ENCODE measurements around the gene ELMO1. TPM values are rescaled to one million over a fixed set of nuclear protein-coding genes. Genes with fewer than 3 reads are reported as not detected.

Gene ELMO1
- total and polyA plus RNA-seq, 2 experiments from 2014 or later = 6.5 to 24.9 TPM

DNA sequence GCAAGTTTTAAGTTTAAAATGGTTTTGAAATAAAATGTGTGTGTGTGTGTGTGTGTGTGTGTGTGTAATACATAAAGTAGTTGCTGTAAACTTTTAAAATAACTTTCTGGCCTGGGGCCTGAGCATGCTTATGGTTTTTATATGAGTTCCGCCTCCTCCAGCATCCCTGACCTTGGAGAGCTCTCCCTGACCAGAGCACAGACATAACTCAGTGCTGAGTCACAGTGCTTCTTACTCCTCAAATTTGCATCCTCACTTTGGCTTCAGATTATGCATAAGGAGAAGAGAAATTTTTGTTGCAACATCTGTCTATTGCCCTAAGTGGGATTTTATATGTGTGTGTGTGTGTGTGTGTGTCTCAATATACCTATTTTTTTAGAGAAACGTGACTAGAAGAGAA lies 200.8 kb downstream of the ELMO1 start:
- H3K9me3 Mint-ChIP-seq = peaks cover 9% of the 10 kb centered on the region
- no peaks in the 10 kb centered on the region for H3K36me3 ChIP-seq (ENCODE audit: insufficient read depth)

GRCh38 chr7:37245590-37245989 lies 203.1 kb downstream of the ELMO1 start:
- no peak overlapping the region for H3K4me3 Mint-ChIP-seq
- H3K4me3 ChIP-seq = no peak overlapping the region
- peak overlapping the region; percentile 42; the same call in 1 of the 2 replicates for H3K27ac Mint-ChIP-seq
- peaks cover 11% of the 10 kb centered on the region for H3F3A ChIP-seq (replicated peaks; ENCODE audit: low read depth)
- peaks cover 33% of the 10 kb centered on the region for H3K4me1 Mint-ChIP-seq
- peaks cover 3% of the 10 kb centered on the region for H3K27me3 Mint-ChIP-seq (ENCODE audit: insufficient read depth, low read depth, poor library complexity)
- H3K9me3 Mint-ChIP-seq = peaks cover 2% of the 10 kb centered on the region; the same call in 1 of the 3 replicates
- H3K27ac ChIP-seq (ENCODE audit: low read depth) = no peak overlapping the region
- H3K4me2 ChIP-seq = no peak overlapping the region
- H3K27me3 ChIP-seq (ENCODE audit: insufficient read depth) = no peaks in the 10 kb centered on the region
- H2AFZ ChIP-seq = no peak overlapping the region
- peaks cover 2% of the 10 kb centered on the region; the same call in 1 of the 3 replicates for H3K36me3 Mint-ChIP-seq (ENCODE audit: low read depth)
- no peaks in the 10 kb centered on the region for H3K36me3 ChIP-seq (ENCODE audit: insufficient read depth)
- no peak for DNase-seq (ENCODE audit: low spot score)
- H4K20me1 ChIP-seq (replicated peaks; ENCODE audit: insufficient read depth) = no peaks in the 10 kb centered on the region
- no peak for ATAC-seq
- H3K4me1 ChIP-seq (ENCODE audit: insufficient read depth) = peaks cover 22% of the 10 kb centered on the region
- no peaks in the 10 kb centered on the region for H3K9me2 ChIP-seq (ENCODE audit: insufficient read depth)
- H3K79me2 ChIP-seq (replicated peaks; ENCODE audit: insufficient read depth) = no peaks in the 10 kb centered on the region
- TF ChIP-seq EZH2phosphoT487 (IDR thresholded peaks at IDR 0.05; ENCODE audit: unreplicated experiment) (no peak), NANOG (IDR thresholded peaks at IDR 0.05; ENCODE audit: borderline replicate concordance) (no peak), CREB1 (CRISPR knock-in tag; IDR thresholded peaks at IDR 0.05; ENCODE audit: low read depth) (no peak)
- TF ChIP-seq, protein P1, sequence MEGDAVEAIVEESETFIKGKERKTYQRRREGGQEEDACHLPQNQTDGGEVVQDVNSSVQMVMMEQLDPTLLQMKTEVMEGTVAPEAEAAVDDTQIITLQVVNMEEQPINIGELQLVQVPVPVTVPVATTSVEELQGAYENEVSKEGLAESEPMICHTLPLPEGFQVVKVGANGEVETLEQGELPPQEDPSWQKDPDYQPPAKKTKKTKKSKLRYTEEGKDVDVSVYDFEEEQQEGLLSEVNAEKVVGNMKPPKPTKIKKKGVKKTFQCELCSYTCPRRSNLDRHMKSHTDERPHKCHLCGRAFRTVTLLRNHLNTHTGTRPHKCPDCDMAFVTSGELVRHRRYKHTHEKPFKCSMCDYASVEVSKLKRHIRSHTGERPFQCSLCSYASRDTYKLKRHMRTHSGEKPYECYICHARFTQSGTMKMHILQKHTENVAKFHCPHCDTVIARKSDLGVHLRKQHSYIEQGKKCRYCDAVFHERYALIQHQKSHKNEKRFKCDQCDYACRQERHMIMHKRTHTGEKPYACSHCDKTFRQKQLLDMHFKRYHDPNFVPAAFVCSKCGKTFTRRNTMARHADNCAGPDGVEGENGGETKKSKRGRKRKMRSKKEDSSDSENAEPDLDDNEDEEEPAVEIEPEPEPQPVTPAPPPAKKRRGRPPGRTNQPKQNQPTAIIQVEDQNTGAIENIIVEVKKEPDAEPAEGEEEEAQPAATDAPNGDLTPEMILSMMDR (conservative IDR thresholded peaks at IDR 0.05; ENCODE audit: low read depth in 2 of 2) = no peak

More for the DNA sequence above, 200.8 kb downstream of the ELMO1 start:
- H3K79me2 ChIP-seq (replicated peaks; ENCODE audit: insufficient read depth) = no peaks in the 10 kb centered on the region
- no peaks in the 10 kb centered on the region for H3K9me2 ChIP-seq (ENCODE audit: insufficient read depth)
- H3K27ac ChIP-seq (ENCODE audit: low read depth) = peak overlapping the region; percentile 99
- peak overlapping the region; percentile 22; the same call in 1 of the 2 replicates for H3K4me3 ChIP-seq
- Mint-ChIP-seq H3K27me3 (ENCODE audit: insufficient read depth, low read depth, poor library complexity) (peaks cover 4% of the 10 kb centered on the region), H3K36me3 (ENCODE audit: low read depth) (peaks cover 9% of the 10 kb centered on the region; the same call in 2 of the 3 replicates), H3K27ac (peak overlapping the region; percentile 99), H3K4me3 (peak overlapping the region; percentile 47), H3K4me1 (peaks cover 37% of the 10 kb centered on the region)
- H4K20me1 ChIP-seq (replicated peaks; ENCODE audit: insufficient read depth) = no peaks in the 10 kb centered on the region
- DNase-seq (ENCODE audit: low spot score) = peak; percentile 82
- H3K4me1 ChIP-seq (ENCODE audit: insufficient read depth) = peaks cover 22% of the 10 kb centered on the region
- H3K27me3 ChIP-seq (ENCODE audit: insufficient read depth) = no peaks in the 10 kb centered on the region
- no peak overlapping the region for H2AFZ ChIP-seq
- no peak for TF ChIP-seq STAT1 (IDR thresholded peaks at IDR 0.05; ENCODE audit: unreplicated experiment)
- TF ChIP-seq NANOG (IDR thresholded peaks at IDR 0.05; ENCODE audit: borderline replicate concordance) = no peak
- TF ChIP-seq, protein P2, sequence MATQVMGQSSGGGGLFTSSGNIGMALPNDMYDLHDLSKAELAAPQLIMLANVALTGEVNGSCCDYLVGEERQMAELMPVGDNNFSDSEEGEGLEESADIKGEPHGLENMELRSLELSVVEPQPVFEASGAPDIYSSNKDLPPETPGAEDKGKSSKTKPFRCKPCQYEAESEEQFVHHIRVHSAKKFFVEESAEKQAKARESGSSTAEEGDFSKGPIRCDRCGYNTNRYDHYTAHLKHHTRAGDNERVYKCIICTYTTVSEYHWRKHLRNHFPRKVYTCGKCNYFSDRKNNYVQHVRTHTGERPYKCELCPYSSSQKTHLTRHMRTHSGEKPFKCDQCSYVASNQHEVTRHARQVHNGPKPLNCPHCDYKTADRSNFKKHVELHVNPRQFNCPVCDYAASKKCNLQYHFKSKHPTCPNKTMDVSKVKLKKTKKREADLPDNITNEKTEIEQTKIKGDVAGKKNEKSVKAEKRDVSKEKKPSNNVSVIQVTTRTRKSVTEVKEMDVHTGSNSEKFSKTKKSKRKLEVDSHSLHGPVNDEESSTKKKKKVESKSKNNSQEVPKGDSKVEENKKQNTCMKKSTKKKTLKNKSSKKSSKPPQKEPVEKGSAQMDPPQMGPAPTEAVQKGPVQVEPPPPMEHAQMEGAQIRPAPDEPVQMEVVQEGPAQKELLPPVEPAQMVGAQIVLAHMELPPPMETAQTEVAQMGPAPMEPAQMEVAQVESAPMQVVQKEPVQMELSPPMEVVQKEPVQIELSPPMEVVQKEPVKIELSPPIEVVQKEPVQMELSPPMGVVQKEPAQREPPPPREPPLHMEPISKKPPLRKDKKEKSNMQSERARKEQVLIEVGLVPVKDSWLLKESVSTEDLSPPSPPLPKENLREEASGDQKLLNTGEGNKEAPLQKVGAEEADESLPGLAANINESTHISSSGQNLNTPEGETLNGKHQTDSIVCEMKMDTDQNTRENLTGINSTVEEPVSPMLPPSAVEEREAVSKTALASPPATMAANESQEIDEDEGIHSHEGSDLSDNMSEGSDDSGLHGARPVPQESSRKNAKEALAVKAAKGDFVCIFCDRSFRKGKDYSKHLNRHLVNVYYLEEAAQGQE (IDR thresholded peaks at IDR 0.05; ENCODE audit: unreplicated experiment) = peak; percentile 62
- TF ChIP-seq, protein P1 (conservative IDR thresholded peaks at IDR 0.05; ENCODE audit: low read depth in 2 of 2) = no peak
- TF ChIP-seq POLR2AphosphoS5 (IDR thresholded peaks at IDR 0.05; ENCODE audit: low read depth) = no peak
- H3F3A ChIP-seq (replicated peaks; ENCODE audit: low read depth) = peaks cover 11% of the 10 kb centered on the region
- peak overlapping the region; percentile 42 for H3K4me2 ChIP-seq
- peak; percentile 84 for ATAC-seq

Measured in GM23338 (cell line).